GM18867 (cell line): ENCODE data around the gene TTC9.

Source experiments
- ATAC-seq: cut with Tn5 transposase; IDR thresholded peaks from one replicate; pipeline ENCODE4 v1.9.1; 2021; ENCODE audit warnings: mild to moderate bottlenecking, moderate library complexity; ENCODE audit not compliant: unreplicated experiment

Gene TTC9

GRCh38 chr14:70711451-70711850, 69.7 kb downstream of the TTC9 start:
- no peak for ATAC-seq

- ATAC-seq = no peak
Observed at GRCh38 chr14:70713096-70713495, 71.4 kb downstream of the TTC9 start.

- no peak for ATAC-seq
Observed at GRCh38 chr14:70713511-70713916, 71.8 kb downstream of the TTC9 start.

GRCh38 chr14:70714055-70714550, 72.4 kb downstream of the TTC9 start:
- no peak for ATAC-seq

GRCh38 chr14:70716483-70716882, 74.8 kb downstream of the TTC9 start:
- ATAC-seq = no peak

- no peak for ATAC-seq
Observed at GRCh38 chr14:70716958-70717357, 75.2 kb downstream of the TTC9 start.

GRCh38 chr14:70718383-70719118, 76.8 kb downstream of the TTC9 start:
- no peak for ATAC-seq

GRCh38 chr14:70721542-70721941, 79.8 kb downstream of the TTC9 start:
- ATAC-seq = no peak

- no peak for ATAC-seq
Observed at GRCh38 chr14:70722418-70722817, 80.7 kb downstream of the TTC9 start.

GRCh38 chr14:70723276-70723675, 81.6 kb downstream of the TTC9 start:
- ATAC-seq = no peak

- ATAC-seq = no peak
Observed at GRCh38 chr14:70724110-70724509, 82.4 kb downstream of the TTC9 start.

GRCh38 chr14:70724944-70725343, 83.2 kb downstream of the TTC9 start:
- ATAC-seq = no peak
